GM10847 (cell line): ENCODE results near the gene MSLN.

Experiments used
- POLR2A ChIP-seq: IDR thresholded peaks from 2 replicates; pipeline ENCODE4 v1.6.1; 2011; ENCODE audit not compliant: insufficient read length; ENCODE audit errors: extremely low read depth

Gene MSLN

GRCh38 chr16:762595-763268, 2.2 kb downstream of the MSLN start:
- no peak for TF ChIP-seq POLR2A

- no peak for TF ChIP-seq POLR2A
Measured at GRCh38 chr16:763369-764183, 3.0 kb downstream of the MSLN start.

GRCh38 chr16:764184-764750, 3.7 kb downstream of the MSLN start:
- no peak for TF ChIP-seq POLR2A

- no peak for TF ChIP-seq POLR2A
Measured at GRCh38 chr16:764848-765487, 4.4 kb downstream of the MSLN start.

- no peak for TF ChIP-seq POLR2A
Measured at GRCh38 chr16:765488-765865, 4.9 kb downstream of the MSLN start.

GRCh38 chr16:766008-766819, 5.7 kb downstream of the MSLN start:
- no peak for TF ChIP-seq POLR2A

- no peak for TF ChIP-seq POLR2A
Measured at GRCh38 chr16:766820-767640, 6.5 kb downstream of the MSLN start.

- no peak for TF ChIP-seq POLR2A
Measured at GRCh38 chr16:767743-768235, 7.3 kb downstream of the MSLN start.

- no peak for TF ChIP-seq POLR2A
Measured at GRCh38 chr16:768428-768827, 7.9 kb downstream of the MSLN start.

- no peak for TF ChIP-seq POLR2A
Measured at GRCh38 chr16:769184-769784, 8.8 kb downstream of the MSLN start.

- TF ChIP-seq POLR2A, result no peak
Measured at GRCh38 chr16:769934-770333, 9.4 kb downstream of the MSLN start.

- TF ChIP-seq POLR2A, result no peak
Measured at GRCh38 chr16:770411-770810, 9.9 kb downstream of the MSLN start.

GRCh38 chr16:772959-773358, 12.4 kb downstream of the MSLN start:
- TF ChIP-seq POLR2A, result no peak
